HT-29 (cell line): ENCODE data around the gene FTCD. TPM values are rescaled to one million over a fixed set of nuclear protein-coding genes. Genes with fewer than 3 reads are reported as not detected.
"Not testable (repeated sequence)": the region's sequence is repeated elsewhere in the genome, so short reads cannot be mapped to it uniquely, and the experiment has no call there.

ENCODE experiments used
- DNase-seq: peaks from one replicate; pipeline ENCODE4 v3.0.0-alpha.2; 2015; ENCODE audit warnings: low spot score
- total RNA-seq: library from RNA; depleted of rRNA; stranded (reverse); fragments of >200 nt; shearing (Covaris generic); gene quantifications from 2 replicates; pipeline ENCODE4 v1.2.3, GENCODE V29; 2014

The FTCD gene
- total RNA-seq, 1 experiment from 2014 or later, result 0.33 TPM

DNA sequence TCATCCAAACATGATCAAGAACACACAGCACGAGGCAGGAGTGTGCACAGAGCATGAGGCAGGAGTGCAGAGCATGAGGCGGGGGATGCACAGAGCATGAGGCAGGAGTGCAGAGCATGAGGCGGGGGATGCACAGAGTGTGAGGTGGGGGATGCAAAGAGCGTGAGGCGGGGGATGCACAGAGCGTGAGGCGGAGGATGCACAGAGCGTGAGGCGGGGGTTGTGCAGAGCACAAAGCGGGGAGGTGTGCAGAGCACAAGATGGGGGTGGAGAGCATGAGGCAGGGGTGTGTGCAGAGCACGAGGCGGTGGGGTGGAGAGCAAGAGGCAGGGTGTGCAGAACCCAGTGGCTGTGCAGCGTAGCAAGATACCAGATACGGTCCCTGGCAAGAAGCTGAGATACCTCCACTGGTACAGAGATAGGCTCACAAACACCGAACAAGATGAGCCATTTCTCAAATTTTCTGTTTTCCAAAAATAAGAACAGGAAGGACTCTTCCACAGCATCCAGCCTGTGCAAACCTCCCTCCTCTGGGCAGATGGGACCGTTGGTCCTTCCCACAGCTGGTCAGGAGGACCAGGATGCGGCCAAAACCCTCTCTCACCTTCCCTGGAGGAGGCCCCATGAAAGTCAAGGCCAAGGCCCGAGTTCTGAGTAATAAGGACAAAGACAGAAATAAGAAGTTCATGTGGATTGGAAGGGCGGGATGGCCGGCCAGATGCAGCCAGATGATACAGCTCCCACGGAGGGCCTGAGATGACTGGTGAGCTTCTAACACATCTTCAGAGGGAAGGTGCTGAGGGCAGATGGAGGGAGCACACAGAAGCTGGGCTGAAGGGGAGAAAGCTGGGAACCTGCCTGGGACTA is 16.9 kb upstream of the FTCD start:
- no peak for DNase-seq

GRCh38 chr21:46171585-46171984 is 16.2 kb upstream of the FTCD start:
- no peak for DNase-seq

DNA sequence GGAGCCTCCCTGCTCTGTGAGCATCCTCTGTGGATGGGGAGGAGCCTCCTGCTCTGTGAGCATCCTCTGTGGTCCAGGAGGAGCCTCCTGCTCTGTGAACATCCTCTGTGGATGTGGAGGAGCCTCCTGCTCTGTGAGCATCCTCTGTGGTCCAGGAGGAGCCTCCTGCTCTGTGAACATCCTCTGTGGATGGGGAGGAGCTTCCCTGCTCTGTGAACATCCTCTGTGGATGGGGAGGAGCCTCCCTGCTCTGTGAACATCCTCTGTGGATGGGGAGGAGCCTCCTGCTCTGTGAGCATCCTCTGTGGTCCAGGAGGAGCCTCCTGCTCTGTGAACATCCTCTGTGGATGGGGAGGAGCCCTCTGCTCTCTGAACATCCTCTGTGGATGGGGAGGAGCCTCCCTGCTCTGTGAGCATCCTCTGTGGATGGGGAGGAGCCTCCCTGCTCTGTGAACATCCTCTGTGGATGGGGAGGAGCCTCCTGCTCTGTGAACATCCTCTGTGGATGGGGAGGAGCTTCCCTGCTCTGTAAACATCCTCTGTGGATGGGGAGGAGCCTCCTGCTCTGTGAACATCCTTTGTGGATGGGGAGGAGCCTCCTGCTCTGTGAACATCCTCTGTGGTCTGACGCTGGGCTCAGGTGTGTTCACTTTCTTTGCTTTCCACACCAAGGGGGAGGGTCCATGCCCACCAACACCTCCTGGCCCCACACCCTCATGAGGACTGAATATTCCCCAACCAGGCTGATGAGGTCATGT is 15.2 kb upstream of the FTCD start:
- not testable (repeated sequence) for DNase-seq

- no peak for DNase-seq
These were observed 13.4 kb upstream of the FTCD start for GRCh38 chr21:46168659-46169386.

DNA sequence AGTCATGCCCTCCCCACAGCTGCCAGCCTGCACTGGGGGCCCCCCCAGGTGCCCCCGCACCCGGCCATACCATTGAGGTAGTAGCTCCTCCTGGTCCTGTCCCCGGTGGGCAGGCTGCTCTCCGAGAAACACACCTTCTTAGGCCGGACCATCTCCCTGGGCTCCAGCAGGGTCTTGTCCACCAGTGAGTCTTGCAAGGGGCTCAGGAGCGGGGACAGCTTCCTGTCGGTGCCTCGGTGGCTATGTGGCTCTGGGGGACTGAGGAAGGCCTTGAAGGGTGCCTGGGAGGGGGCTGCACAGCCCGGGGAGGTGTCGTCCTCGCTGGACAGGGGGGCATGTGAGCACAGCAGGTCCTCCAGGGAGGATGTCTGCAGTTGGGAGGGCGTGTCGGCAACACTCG is 12.9 kb upstream of the FTCD start:
- DNase-seq, result no peak

GRCh38 chr21:46165098-46165497 is 9.7 kb upstream of the FTCD start:
- no peak for DNase-seq

DNA sequence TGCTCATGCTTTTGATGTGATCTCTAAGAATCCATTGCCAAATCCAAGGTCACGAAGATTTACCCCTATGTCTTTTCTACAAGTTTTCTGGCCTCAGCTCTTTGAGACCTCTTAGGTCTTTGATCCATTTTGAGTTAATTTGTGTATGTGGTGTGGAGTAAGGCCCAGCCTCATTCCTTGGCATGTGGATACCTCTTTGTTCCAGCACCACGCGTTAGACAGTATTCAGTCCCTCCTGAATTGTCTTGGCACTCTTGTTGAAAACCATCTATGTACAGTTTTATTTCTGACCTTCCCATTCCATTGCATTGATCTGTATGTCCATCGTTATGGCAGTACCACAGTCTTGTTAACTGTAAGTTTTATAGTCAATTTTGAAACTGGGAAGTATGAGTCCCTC is 8.0 kb upstream of the FTCD start:
- no peak for DNase-seq

DNA sequence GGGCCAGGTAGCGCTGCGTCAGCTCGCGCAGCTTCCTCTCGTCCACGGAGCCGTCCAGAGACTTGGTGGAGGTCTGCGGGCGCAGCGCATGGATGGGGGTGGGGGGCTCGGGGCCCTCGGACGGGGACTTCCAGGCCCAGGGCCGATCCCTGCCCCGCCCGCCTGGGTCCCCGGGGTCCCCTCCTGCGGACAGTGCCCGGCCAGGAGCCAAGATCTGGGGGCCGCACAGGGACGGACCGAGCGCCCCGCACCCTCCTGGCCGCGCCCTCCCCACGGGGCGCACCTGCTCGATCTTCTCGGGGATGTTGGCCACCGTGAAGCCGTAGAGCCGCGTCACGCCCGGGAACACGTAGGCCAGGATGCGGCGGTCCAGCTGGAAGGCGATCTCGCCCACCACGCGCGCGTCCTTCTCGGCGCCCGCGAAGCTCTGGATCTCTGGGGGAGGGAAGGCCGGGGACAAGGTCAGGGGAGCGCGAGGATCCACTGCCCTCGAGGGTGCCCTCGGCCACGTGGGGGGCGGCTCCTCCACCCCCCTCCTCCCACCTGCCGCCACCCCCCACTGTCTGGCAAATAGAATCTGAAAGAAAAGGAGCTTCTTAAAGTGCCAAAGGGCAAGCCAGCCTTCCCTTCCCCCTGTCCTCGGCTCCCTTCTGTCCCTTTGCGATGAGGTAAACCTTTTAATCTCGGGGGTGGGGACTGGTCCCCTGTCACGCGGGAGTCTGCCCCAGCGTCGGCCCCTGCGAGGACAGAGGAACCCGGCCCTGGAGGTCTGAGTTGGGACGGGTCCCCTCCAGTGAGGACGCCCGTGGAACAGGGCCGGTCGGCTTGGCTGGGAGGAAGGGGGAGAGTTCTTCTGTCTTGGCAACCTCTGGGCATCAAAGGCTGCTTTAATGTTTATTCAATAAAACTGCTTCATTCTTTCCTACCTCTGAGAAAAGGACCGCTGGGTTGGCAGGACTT is 6.5 kb upstream of the FTCD start:
- no peak for DNase-seq

DNA sequence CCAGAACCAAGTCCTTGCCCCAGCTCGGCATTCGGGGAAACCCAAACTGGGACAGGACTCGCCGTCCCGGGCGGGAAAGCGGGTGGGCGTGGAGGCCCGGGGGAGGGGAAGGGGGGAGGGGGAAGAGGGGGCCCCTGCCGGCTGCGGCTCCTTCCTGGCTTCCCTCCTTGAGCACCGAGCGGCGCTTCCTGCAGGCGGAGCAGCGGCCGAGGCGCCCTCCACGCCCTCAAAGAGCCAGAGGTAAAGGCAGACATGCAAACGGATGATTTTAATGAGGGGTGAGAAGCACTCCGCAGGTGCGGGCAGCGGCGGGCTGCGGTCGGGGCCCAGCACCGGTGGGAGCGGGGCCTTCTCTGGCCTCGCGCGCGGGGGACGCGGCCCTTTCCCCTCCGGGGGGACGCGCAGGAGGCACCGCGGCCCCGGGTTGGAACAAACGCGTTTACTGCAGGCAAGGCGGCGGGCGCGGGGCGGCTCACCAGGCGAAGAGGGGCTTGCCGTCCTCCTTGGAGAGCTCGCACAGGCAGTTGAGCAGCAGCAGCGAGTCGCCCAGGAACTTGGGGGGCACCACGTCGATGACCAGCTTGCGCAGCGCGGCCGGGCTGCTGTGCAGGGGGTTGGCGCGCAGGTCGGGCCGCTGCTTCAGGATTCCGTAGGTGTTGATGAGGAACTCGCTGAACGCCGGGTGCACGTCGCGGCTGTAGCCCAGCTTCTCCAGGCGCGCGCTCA is 5.7 kb upstream of the FTCD start:
- DNase-seq, result no peak

- DNase-seq, result no peak
These were observed 5.2 kb upstream of the FTCD start for GRCh38 chr21:46160657-46160906.

DNA sequence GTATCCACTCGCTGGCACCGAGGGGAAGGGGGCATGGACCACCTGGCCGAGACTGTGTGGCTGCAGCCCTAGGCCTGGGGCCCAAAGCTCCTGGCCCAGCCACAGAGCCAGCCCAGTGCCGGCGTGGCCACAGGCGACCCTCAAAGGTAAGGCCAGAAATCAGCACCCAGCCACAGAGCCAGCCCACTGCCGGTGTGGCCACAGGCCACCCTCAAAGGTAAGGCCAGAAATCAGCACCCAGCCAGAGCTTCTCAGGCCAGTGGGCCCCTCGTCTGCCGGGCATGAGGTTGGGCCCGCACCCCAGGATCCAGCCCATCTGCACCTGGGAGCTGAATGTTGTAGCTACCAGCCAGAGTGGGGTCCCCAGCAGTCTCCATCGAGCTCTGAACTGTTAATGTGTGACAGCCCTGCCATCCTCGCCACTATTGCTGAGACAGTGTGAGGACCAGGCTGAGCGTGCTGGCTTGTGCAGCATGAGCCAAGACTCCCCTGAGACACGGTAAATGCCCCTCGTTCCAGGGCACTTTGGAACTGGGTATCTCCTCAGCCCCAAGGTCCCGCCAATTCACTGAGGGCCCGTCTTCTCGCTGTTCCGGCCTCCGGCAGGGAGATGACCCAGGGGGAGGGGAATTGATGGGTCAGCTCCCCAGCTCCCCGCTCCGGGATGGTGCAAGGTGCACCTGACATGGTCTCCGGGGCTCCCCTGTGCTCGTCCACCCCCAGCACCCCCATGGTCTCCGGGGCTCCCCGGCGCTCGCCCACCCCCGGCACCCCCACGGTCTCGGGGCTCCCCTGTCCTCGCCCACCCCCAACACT is 4.7 kb upstream of the FTCD start:
- no peak for DNase-seq

GRCh38 chr21:46159390-46159789 is 4.0 kb upstream of the FTCD start:
- DNase-seq, result no peak

DNA sequence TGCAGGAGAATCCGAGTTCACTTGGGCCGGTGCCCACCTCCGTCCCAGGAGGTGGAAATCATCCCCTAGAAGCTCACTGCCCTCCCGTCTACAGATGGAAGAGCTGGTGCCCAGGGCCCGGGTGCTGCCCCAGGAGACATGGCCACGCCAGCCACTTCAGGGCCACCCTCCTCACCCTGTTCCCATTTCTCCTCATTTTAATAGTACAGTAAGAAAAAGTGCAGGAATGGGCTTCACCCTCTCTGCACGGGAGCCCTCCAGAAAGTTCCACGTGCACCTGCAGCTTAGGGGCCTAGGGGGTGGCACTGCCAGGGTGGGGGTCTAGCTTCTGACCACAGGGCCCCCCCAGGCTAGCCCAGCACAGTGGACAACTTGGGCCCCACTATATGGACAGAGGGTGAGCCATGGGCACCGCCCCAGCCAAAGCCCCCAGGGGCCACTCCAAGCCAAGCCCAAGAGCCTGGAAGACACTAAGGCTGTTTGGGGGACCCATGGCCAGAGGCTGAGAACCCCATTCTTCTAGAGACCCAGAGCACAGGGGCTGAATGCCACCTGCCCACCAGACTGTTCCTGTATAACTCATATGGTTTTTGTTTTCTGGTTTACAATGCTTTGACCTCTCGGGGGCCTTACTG is 3.4 kb upstream of the FTCD start:
- no peak for DNase-seq

- no peak for DNase-seq
These were observed 2.6 kb upstream of the FTCD start for GRCh38 chr21:46157987-46158451.

DNA sequence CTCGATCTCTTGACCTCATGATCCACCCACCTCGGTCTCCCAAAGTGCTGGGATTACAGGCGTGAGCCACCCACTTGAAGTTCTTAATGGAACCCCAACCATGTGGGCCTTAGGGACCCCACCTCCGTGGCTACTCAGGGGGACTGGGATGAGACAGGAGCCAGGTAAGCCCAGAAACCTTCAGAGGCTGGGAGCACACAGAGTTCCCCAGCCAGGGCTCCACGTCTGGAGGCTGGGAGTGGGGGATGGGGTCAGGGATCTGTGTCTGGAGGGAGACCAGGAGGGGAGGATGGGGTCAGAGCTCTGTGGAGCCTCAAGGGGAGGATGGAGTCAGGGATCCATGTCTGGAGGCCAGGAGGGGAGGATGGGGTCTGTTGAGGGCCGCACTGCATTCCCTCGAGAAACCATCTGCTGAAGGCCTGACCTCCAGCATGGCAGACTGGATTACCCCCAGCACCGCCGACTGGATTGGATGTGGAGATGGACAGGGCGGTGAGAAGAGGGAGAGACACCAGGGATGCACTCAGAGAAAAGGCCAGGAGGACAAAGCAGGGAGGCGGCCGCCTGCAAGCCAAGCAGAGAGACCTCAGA is 2.1 kb upstream of the FTCD start:
- no peak for DNase-seq

DNA sequence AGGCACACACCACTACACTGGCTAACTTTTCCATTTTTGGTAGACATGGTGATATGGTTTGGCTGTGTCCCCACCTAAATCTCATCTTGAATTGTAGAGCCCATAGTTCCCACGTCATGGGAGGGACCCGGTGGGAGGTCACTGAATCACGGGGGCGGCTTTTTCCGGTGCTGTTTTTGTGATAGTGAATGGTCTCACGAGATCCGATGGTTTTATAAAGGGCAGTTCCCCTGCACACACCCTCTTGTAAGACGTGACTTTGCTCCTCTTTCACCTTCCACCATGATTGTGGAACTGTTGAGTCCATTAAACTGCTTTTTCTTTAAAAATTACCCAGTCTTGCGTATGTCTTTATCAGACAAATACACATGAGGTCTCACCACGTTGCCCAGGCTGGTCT is 1.3 kb upstream of the FTCD start:
- no peak for DNase-seq

- DNase-seq, result no peak
These were observed 933 bp upstream of the FTCD start for GRCh38 chr21:46156378-46156645.

- DNase-seq, result no peak
These were observed 345 bp downstream of the FTCD start for GRCh38 chr21:46154955-46155513.
